Muscle of leg (tissue), 11 donors: ENCODE measurements around the gene RPP40. TPM values are rescaled to one million over a fixed set of nuclear protein-coding genes. Genes with fewer than 3 reads are reported as not detected.
"Not testable (repeated sequence)": the region's sequence is repeated elsewhere in the genome, so short reads cannot be mapped to it uniquely, and the experiment has no call there.

ENCODE experiments used
- DNase-seq: peaks from one replicate; pipeline ENCODE4 v3.0.0; 2013
- H3K27ac ChIP-seq: one replicate; pipeline ENCODE4 v1.5.1; 2013; ENCODE audit warnings: mild to moderate bottlenecking, low read length, control low read depth
- H3K27me3 ChIP-seq: one replicate; pipeline ENCODE4 v1.6.1; 2013; ENCODE audit warnings: low read length; ENCODE audit not compliant: control insufficient read depth, insufficient read depth
- H3K36me3 ChIP-seq: one replicate; pipeline ENCODE4 v1.6.1; 2013; ENCODE audit warnings: low read length; ENCODE audit not compliant: control insufficient read depth, insufficient read depth
- H3K4me1 ChIP-seq: one replicate; pipeline ENCODE4 v1.6.1; 2013; ENCODE audit warnings: low read length; ENCODE audit not compliant: control insufficient read depth, insufficient read depth
- H3K4me3 ChIP-seq: one replicate; pipeline ENCODE4 v1.5.1; 2013; ENCODE audit warnings: low read length, control low read depth
- H3K9me3 ChIP-seq: replicated peaks from 2 replicates; pipeline ENCODE4 v1.6.1; 2013; ENCODE audit warnings: low read depth, low read length; ENCODE audit not compliant: control insufficient read depth
- WGBS: methylation state at CpG from one replicate; pipeline ENCODE4 v1.1.5; 2013; ENCODE audit warnings: missing lambda C conversion rate; ENCODE audit not compliant: insufficient coverage; 5-methylcytosine and 5-hydroxymethylcytosine counted together
- polyA plus RNA-seq, 8 donors: library from polyadenylated mRNA; unstranded; fragments of 120-200 nt; gene quantifications; one replicate each; pipeline versions ENCODE4 v1.2.1 to v1.2.3, GENCODE V29; 2013; ENCODE audit warnings: inconsistent platforms in 1 of 8, low replicate concordance in 1 of 8; ENCODE audit not compliant: insufficient read length in 8 of 8, insufficient read depth in 1 of 8
- total RNA-seq: library from RNA; stranded (reverse); fragments of 120-200 nt; gene quantifications from one replicate; pipeline ENCODE4 v1.2.4, GENCODE V29; 2013

RPP40 gene
- total and polyA plus RNA-seq, 9 donors: 10.0 to 17.2 (median 13.2) TPM

DNA sequence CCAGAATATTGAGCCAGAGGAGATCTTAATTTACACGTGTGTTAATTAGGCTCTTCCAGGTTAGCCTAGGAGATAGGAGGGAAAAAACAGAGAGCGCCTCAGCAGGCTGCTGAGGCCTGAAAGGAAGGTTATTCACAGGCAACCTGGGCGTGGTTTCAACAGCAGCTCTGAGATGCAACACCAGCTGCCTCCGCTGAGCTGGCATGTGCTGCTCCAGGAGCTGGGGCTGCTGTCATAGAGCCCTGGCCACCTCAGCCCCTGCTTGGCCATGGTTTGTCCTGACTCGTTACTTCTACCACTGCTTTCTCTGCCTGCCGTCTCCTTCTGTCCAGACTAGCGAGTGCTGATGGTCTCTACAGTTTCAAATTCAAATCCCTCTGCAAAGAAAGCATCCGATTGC is 32.4 kb upstream of the RPP40 start:
- Histone ChIP-seq H3K27me3 (no peaks in the 10 kb centered on the region), H3K27ac (no peak overlapping the region), H3K36me3 (no peaks in the 10 kb centered on the region), H3K4me1 (peaks cover 15% of the 10 kb centered on the region), H3K9me3 (no peaks in the 10 kb centered on the region), H3K4me3 (no peak overlapping the region)
- peak; percentile 57 for DNase-seq
- 37% methylated on average over 7 of the region's 8 CpGs for WGBS

DNA sequence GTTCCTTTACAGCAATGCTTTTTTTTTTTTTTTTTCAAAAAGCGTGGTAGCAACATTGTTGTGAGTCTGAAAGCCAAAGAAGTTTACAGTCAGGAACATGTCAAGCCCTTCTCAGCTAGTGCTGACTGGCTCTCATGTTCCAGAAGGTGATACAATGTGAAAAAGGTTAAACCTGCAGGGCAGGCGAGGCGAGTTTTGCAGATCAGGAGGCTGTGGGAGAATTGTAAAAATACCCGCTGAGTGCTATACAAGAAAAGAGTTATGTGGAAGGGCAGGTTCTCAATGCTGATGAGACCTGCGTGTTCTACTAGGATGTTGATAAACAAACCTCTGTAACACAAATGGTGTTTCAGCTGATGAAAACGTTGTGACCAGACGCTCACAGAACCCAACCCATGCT is 30.9 kb upstream of the RPP40 start:
- no peaks in the 10 kb centered on the region for H3K27me3 ChIP-seq
- no peak overlapping the region for H3K4me3 ChIP-seq
- H3K9me3 ChIP-seq: no peaks in the 10 kb centered on the region
- H3K27ac ChIP-seq: no peak overlapping the region
- WGBS: 40% methylated on average over 1 of the region's 7 CpGs
- peaks cover 15% of the 10 kb centered on the region for H3K4me1 ChIP-seq
- DNase-seq: no peak
- H3K36me3 ChIP-seq: no peaks in the 10 kb centered on the region

DNA sequence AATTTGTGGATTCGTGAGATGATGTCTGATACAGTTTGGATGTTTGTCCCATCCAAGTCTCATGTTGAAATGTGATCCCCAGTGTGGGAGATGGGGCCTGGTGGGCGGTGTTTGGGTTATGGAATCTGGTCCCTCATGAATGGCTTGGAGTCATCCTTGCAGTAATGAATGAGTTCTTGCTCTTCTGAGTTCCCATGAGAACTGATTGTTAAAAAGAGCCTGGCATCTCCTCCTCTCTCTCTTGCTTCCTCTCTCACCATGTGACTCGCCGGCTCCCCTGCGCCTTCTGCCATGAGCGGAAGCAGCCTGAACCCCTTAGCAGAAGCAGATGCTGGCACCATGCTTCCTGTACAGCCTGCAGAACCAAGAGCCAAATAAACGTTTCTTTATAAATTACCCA is 30.5 kb upstream of the RPP40 start:
- Histone ChIP-seq H3K4me1 (peaks cover 15% of the 10 kb centered on the region), H3K27ac (no peak overlapping the region)
- DNase-seq: peak; percentile 51

DNA sequence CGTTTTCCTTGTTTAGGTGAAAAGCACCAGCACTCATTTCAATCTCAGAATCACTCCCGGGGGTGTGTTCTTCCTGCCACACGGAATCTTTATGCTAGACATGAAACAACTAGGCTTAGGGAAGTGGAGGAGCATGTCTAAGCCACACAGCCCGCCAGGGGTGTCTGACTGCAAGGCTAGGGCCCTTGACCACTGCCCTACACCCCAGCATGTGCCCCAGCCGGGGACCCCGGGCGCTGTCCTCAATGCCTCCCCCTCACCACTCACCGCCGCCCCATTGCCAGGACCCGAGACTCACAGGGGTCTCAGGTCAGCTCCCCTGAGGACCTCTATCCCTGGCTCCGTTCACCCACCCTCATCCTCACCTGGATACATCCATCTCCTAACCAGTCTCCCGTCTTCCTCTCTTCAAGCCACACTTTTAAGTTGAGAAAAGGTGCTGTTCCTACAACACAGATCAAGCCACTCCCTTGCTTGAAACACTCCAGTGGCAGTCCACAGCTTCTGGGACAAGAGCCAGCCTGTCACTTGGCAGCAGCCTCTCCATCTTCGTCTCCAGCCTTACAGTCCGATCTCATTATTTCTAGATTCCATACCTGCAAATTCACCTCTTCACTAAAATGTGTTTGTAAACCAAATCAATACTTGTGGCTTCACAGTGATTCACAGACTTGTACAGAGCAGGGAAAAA is 29.5 kb upstream of the RPP40 start:
- H3K9me3 ChIP-seq, H3K36me3 ChIP-seq, H3K27ac ChIP-seq, H3K4me3 ChIP-seq, DNase-seq, H3K27me3 ChIP-seq: not testable (repeated sequence)
- 40% methylated on average over 1 of the region's 14 CpGs for WGBS
- peaks cover 15% of the 10 kb centered on the region for H3K4me1 ChIP-seq

More for the DNA sequence above, 30.5 kb upstream of the RPP40 start:
- Histone ChIP-seq H3K9me3 (no peaks in the 10 kb centered on the region), H3K36me3 (no peaks in the 10 kb centered on the region), H3K4me3 (no peak overlapping the region), H3K27me3 (no peaks in the 10 kb centered on the region)
- WGBS: 29% methylated on average over 5 of the region's 7 CpGs

DNA sequence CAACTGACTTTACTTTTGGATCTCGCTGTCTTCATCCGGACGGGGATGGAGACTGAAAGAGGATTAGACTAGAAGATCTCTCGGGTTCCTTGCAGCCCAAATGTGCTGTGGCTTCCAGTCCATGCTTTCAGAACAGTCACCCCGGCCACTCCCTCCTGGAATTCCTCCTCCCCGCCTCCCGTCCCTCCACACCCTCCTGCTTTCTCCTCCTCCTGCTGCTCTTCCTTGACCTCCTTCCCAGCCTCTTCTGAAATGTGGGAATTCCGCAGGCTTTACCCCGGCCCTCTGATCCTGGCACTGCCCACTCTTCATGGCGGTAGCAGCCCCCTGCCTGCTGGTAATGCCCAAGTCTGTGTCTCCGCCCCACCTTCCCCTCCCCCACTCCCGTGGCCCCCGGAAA is 28.9 kb upstream of the RPP40 start:
- DNase-seq: peak; percentile 35
- peaks cover 15% of the 10 kb centered on the region for H3K4me1 ChIP-seq
- not testable (repeated sequence) for H3K36me3 ChIP-seq, H3K27ac ChIP-seq, H3K27me3 ChIP-seq, H3K9me3 ChIP-seq, H3K4me3 ChIP-seq
- 48% methylated on average over 11 of the region's 13 CpGs for WGBS

- DNase-seq: no peak
- 100% methylated on average over 1 of the region's 6 CpGs for WGBS
- peaks cover 13% of the 10 kb centered on the region for H3K4me1 ChIP-seq
- no peak overlapping the region for H3K4me3 ChIP-seq
- H3K27me3 ChIP-seq: no peaks in the 10 kb centered on the region
- H3K27ac ChIP-seq: no peak overlapping the region
- no peaks in the 10 kb centered on the region for H3K9me3 ChIP-seq
- no peaks in the 10 kb centered on the region for H3K36me3 ChIP-seq
Observed at GRCh38 chr6:5031150-5031549, 27.3 kb upstream of the RPP40 start.

GRCh38 chr6:5030596-5031136 is 26.8 kb upstream of the RPP40 start:
- Histone ChIP-seq H3K36me3 (no peaks in the 10 kb centered on the region), H3K4me3 (no peak overlapping the region), H3K9me3 (no peaks in the 10 kb centered on the region), H3K27ac (no peak overlapping the region), H3K27me3 (no peaks in the 10 kb centered on the region), H3K4me1 (peaks cover 17% of the 10 kb centered on the region)
- peak; percentile 84 for DNase-seq
- WGBS: 21% methylated on average over 11 of the region's 13 CpGs

DNA sequence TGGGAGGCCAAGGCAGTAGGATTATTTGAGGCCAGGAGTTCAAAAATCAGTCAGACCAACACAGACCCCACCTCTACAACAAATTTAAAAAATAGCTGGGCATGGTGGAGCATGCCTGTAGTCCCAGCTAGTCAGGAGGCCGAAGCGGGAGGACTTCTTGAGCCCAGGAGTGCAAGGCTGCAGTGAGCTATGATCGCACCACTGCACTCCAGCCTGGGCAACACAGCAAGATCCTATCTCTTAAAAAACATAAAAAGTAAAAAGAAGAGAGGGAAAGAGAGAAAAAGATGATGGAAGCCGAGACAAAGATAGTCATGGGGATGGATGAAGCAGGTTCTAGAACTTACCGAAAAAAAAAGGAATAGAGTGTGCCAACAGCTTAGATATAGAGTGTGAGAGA is 25.8 kb upstream of the RPP40 start:
- no peaks in the 10 kb centered on the region for H3K27me3 ChIP-seq
- no peak overlapping the region for H3K4me3 ChIP-seq
- peaks cover 20% of the 10 kb centered on the region for H3K4me1 ChIP-seq
- DNase-seq: no peak
- H3K9me3 ChIP-seq: no peaks in the 10 kb centered on the region
- H3K27ac ChIP-seq: no peak overlapping the region
- H3K36me3 ChIP-seq: no peaks in the 10 kb centered on the region
- 96% methylated on average over 2 of the region's 5 CpGs for WGBS

DNA sequence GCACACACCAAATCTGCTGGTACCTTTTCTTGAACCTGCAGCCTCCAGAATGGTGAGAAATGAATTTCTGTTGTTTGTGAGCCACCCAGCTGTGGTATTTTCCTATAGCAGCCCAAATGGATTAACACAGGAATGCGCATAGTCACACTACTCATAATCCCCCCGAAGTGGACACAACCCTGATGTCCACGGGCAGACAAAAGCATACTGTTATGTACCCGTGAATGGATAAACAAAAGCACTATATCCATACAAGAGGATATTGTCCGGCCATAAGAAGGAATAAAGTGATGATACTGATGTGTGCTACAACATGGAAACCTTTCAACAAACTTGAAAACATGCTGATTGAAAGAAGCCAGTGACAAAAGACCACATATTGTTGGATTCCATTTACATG is 25.1 kb upstream of the RPP40 start:
- no CpG with 5 or more reads among the region's 5 CpGs for WGBS
- DNase-seq: no peak
- Histone ChIP-seq H3K36me3 (no peaks in the 10 kb centered on the region), H3K4me3 (no peak overlapping the region), H3K9me3 (no peaks in the 10 kb centered on the region), H3K27me3 (no peaks in the 10 kb centered on the region), H3K27ac (no peak overlapping the region), H3K4me1 (peaks cover 15% of the 10 kb centered on the region)

GRCh38 chr6:5028301-5028700 is 24.5 kb upstream of the RPP40 start:
- no peak overlapping the region for H3K27ac ChIP-seq
- no peak for DNase-seq
- H3K4me3 ChIP-seq: no peak overlapping the region
- no peaks in the 10 kb centered on the region for H3K9me3 ChIP-seq
- H3K36me3 ChIP-seq: no peaks in the 10 kb centered on the region
- WGBS: 99% methylated on average over 6 of the region's 7 CpGs
- peaks cover 10% of the 10 kb centered on the region for H3K4me1 ChIP-seq
- no peaks in the 10 kb centered on the region for H3K27me3 ChIP-seq
